Measurements from ENCODE around the gene SKI.

DNA sequence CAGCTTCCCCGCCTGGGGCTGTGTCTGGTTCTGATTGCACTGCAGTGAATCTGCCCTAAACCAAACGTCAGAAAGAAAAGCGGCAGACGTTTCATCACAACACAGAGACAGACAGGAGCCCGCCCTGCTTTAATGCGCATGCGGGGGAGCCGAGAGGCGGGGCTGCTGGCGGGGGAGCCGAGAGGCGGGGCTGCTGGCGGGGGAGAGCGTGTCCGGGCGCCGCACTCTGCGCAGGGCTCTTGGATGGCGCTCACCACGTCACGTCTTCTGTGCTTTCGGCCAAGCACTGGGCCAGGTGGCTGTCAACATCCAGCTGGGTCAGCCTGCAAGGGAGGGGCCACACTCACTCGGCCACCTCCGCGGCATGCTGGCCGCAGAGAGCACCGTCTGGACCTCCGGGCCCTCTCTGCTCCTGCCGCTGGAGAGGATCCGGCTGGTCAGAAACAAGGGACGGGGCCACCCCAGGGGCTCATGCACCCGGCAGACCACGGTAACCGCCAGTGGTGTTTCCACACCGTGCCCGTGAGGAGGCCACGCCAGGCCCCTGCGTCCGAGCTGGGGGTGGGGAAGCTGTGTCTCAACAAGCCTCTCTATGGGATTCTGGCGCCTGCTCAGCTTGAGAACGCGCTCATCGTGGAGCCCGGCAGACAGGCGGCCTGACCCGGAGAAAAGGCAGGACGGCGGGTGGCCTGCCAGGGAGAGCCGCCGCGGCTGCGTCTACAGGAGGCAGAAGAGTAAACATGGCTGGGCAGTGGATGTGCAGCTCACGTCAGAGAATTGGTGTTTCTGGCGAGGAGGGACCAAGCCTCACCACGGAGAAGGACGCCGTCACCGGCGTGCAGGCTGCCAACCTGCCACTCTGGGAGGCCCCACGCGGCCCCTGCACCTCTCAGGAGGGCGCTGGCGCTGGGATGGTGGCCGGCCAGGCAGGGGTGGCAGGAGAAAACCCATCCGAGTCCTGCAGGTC is 38.4 kb upstream of the SKI start:
- TF ChIP-seq EZH2phosphoT487 (IDR thresholded peaks at IDR 0.05; ENCODE audit: borderline replicate concordance, low read length): no peak
- TF ChIP-seq, protein P1, sequence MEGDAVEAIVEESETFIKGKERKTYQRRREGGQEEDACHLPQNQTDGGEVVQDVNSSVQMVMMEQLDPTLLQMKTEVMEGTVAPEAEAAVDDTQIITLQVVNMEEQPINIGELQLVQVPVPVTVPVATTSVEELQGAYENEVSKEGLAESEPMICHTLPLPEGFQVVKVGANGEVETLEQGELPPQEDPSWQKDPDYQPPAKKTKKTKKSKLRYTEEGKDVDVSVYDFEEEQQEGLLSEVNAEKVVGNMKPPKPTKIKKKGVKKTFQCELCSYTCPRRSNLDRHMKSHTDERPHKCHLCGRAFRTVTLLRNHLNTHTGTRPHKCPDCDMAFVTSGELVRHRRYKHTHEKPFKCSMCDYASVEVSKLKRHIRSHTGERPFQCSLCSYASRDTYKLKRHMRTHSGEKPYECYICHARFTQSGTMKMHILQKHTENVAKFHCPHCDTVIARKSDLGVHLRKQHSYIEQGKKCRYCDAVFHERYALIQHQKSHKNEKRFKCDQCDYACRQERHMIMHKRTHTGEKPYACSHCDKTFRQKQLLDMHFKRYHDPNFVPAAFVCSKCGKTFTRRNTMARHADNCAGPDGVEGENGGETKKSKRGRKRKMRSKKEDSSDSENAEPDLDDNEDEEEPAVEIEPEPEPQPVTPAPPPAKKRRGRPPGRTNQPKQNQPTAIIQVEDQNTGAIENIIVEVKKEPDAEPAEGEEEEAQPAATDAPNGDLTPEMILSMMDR (IDR thresholded peaks at IDR 0.05; ENCODE audit: low read depth, low read length, poor library complexity, severe bottlenecking): no peak
